GM23338 (cell line): ENCODE data around the gene SYT11. TPM values are rescaled to one million over a fixed set of nuclear protein-coding genes. Genes with fewer than 3 reads are reported as not detected.

Experiments
- ATAC-seq: fragments of 200-7000 bp; cut with Tn5 transposase; 3 replicates; pipeline ENCODE4 v1.9.1; 2020
- DNase-seq: peaks from one replicate; pipeline ENCODE4 v3.0.0-alpha.2; 2015; ENCODE audit warnings: low spot score
- H2AFZ ChIP-seq: fragments of 200-600 bp; sonication (generic); 2 replicates; pipeline ENCODE4 v1.8.0; 2016; ENCODE audit warnings: antibody characterized with exemption, mild to moderate bottlenecking, moderate library complexity
- H3F3A ChIP-seq: fragments of 200-600 bp; sonication (generic); replicated peaks from 2 replicates; pipeline ENCODE4 v1.8.0; 2017; ENCODE audit warnings: antibody characterized with exemption, mixed run types, low read depth
- H3K27ac ChIP-seq: fragments of 200-600 bp; sonication (generic); 2 replicates; pipeline ENCODE4 v1.6.1; 2016; ENCODE audit warnings: low read depth
- H3K27me3 ChIP-seq: fragments of 200-600 bp; sonication (generic); 2 replicates; pipeline ENCODE4 v1.8.0; 2016; ENCODE audit warnings: mild to moderate bottlenecking, mixed run types, moderate library complexity; ENCODE audit not compliant: insufficient read depth
- H3K36me3 ChIP-seq: fragments of 200-600 bp; sonication (generic); 2 replicates; pipeline ENCODE4 v1.8.0; 2016; ENCODE audit warnings: mild to moderate bottlenecking; ENCODE audit not compliant: insufficient read depth
- H3K4me1 ChIP-seq: fragments of 200-600 bp; sonication (generic); 2 replicates; pipeline ENCODE4 v1.8.0; 2016; ENCODE audit warnings: mild to moderate bottlenecking, moderate library complexity; ENCODE audit not compliant: insufficient read depth
- H3K4me2 ChIP-seq: fragments of 200-600 bp; sonication (generic); 2 replicates; pipeline ENCODE4 v1.7.1; 2017; ENCODE audit warnings: mixed run types
- H3K4me3 ChIP-seq: fragments of 200-600 bp; sonication (generic); 2 replicates; pipeline ENCODE4 v1.6.1; 2016; ENCODE audit warnings: mixed run types
- H3K79me2 ChIP-seq: fragments of 200-600 bp; sonication (generic); replicated peaks from 2 replicates; pipeline ENCODE4 v1.8.0; 2017; ENCODE audit warnings: mild to moderate bottlenecking; ENCODE audit not compliant: insufficient read depth
- H3K9me2 ChIP-seq: fragments of 200-600 bp; sonication (generic); 2 replicates; pipeline ENCODE4 v1.8.0; 2017; ENCODE audit not compliant: insufficient read depth
- H4K20me1 ChIP-seq: fragments of 200-600 bp; sonication (generic); replicated peaks from 2 replicates; pipeline ENCODE4 v1.8.0; 2017; ENCODE audit warnings: mild to moderate bottlenecking; ENCODE audit not compliant: insufficient read depth
- H3K27ac Mint-ChIP-seq: 2 replicates; pipeline ENCODE4 v1.8.0; 2020; ENCODE audit warnings: inconsistent platforms, mild to moderate bottlenecking, moderate library complexity, mixed read lengths
- H3K27me3 Mint-ChIP-seq: 3 replicates; pipeline ENCODE4 v1.8.0; 2022; ENCODE audit warnings: low read depth, mild to moderate bottlenecking, moderate library complexity, mixed read lengths, inconsistent platforms; ENCODE audit not compliant: insufficient read depth, poor library complexity
- H3K36me3 Mint-ChIP-seq: 3 replicates; pipeline ENCODE4 v1.8.0; 2021; ENCODE audit warnings: low read depth, mild to moderate bottlenecking, inconsistent platforms, moderate library complexity, mixed read lengths
- H3K4me1 Mint-ChIP-seq: 3 replicates; pipeline ENCODE4 v1.8.0; 2020; ENCODE audit warnings: mild to moderate bottlenecking, inconsistent platforms, mixed read lengths
- H3K4me3 Mint-ChIP-seq: 3 replicates; pipeline ENCODE4 v1.8.0; 2021; ENCODE audit warnings: moderate library complexity, mild to moderate bottlenecking, inconsistent platforms, mixed read lengths
- H3K9me3 Mint-ChIP-seq: 3 replicates; pipeline ENCODE4 v1.8.0; 2020; ENCODE audit warnings: moderate library complexity, mild to moderate bottlenecking, inconsistent platforms, mixed read lengths
- CREB1 ChIP-seq: fragments of 250-450 bp; sonication (Bioruptor Pico); IDR thresholded peaks from 2 replicates; pipeline ENCODE4 v1.5.0; 2020; ENCODE audit warnings: low read depth, mild to moderate bottlenecking, moderate library complexity
- EZH2 ChIP-seq: fragments of 200-600 bp; sonication (generic); IDR thresholded peaks from one replicate; pipeline ENCODE4 v1.8.0; 2017; ENCODE audit warnings: antibody characterized with exemption, mild to moderate bottlenecking, low read depth; ENCODE audit not compliant: unreplicated experiment
- EZH2phosphoT487 ChIP-seq: fragments of 200-600 bp; sonication (generic); IDR thresholded peaks from one replicate; pipeline ENCODE4 v1.8.1; 2018; ENCODE audit warnings: antibody characterized with exemption; ENCODE audit not compliant: unreplicated experiment
- JUNB ChIP-seq: IDR thresholded peaks from one replicate; pipeline ENCODE4 v1.6.1; 2016; ENCODE audit warnings: antibody characterized with exemption; ENCODE audit not compliant: unreplicated experiment
- POLR2AphosphoS5 ChIP-seq: IDR thresholded peaks from 2 replicates; pipeline ENCODE4 v1.6.1; 2016; ENCODE audit warnings: antibody characterized with exemption, low read depth
- REST ChIP-seq: IDR thresholded peaks from one replicate; pipeline ENCODE4 v1.6.1; 2018; ENCODE audit warnings: antibody characterized with exemption; ENCODE audit not compliant: unreplicated experiment
- STAT1 ChIP-seq: IDR thresholded peaks from one replicate; pipeline ENCODE4 v1.6.1; 2016; ENCODE audit warnings: antibody characterized with exemption; ENCODE audit not compliant: unreplicated experiment
- ZNF114 ChIP-seq: fragments of 250-450 bp; sonication (Bioruptor Pico); IDR thresholded peaks from 2 replicates; pipeline ENCODE4 v1.5.0; 2020; ENCODE audit warnings: mild to moderate bottlenecking, moderate library complexity
- ZNF331 ChIP-seq: fragments of 250-450 bp; sonication (Bioruptor Pico); IDR thresholded peaks from 2 replicates; pipeline ENCODE4 v1.5.0; 2020; ENCODE audit warnings: low read depth, mild to moderate bottlenecking, moderate library complexity
- ZNF462 ChIP-seq: fragments of 250-450 bp; sonication (Bioruptor Pico); IDR thresholded peaks from 2 replicates; pipeline ENCODE4 v1.5.0; 2020; ENCODE audit warnings: mild to moderate bottlenecking, moderate library complexity
- polyA plus RNA-seq: library from polyadenylated mRNA; unstranded; fragments of >200 nt; fragmentation: Nextera tagmentation; extraction: Ambion mirVana; gene quantifications from 2 replicates; pipeline ENCODE4 v1.2.1, GENCODE V29; 2016
- total RNA-seq: library from RNA; depleted of rRNA; stranded (reverse); fragments of >200 nt; shearing (Covaris generic); gene quantifications from 2 replicates; pipeline ENCODE4 v1.2.3, GENCODE V29; 2014

The SYT11 gene
- total and polyA plus RNA-seq, 2 experiments from 2014 or later = 3.9 to 15.9 TPM

DNA sequence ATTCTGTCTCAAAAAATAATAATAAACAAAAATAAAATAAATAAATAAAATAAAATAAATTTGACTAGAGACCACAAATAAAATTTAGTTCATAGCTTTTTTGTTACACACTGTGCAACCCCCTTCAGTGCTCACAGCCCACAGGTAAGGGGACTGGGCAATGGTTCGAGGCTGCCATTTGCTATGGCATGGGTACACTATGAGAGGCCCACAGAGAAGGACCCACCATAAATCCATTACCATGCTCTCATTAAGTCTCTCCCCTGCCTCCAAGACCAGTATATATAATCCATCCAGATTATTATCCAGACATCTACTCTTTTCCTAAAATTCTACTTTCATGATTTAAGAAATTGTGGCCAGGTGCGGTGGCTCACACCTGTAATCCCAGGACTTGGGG, 60.4 kb downstream of the SYT11 start:
- no peaks in the 10 kb centered on the region for H3K27me3 Mint-ChIP-seq
- no peak overlapping the region for H3K4me3 Mint-ChIP-seq
- H3K27ac Mint-ChIP-seq = no peak overlapping the region
- H3K9me3 Mint-ChIP-seq = no peaks in the 10 kb centered on the region
- H3K36me3 Mint-ChIP-seq = peaks cover 98% of the 10 kb centered on the region
- H3K4me1 ChIP-seq = no peaks in the 10 kb centered on the region
- H3K4me2 ChIP-seq = no peak overlapping the region
- H3K4me3 ChIP-seq = no peak overlapping the region
- H3K4me1 Mint-ChIP-seq = no peaks in the 10 kb centered on the region
- H3F3A ChIP-seq = peaks cover 32% of the 10 kb centered on the region
- H3K36me3 ChIP-seq = peaks cover 93% of the 10 kb centered on the region
- H4K20me1 ChIP-seq = peaks cover 50% of the 10 kb centered on the region
- no peak for ATAC-seq
- H3K27me3 ChIP-seq = no peaks in the 10 kb centered on the region
- TF ChIP-seq STAT1 = no peak
- TF ChIP-seq ZNF462 (CRISPR knock-in tag) = no peak
- no peak for TF ChIP-seq EZH2
- no peak overlapping the region for H2AFZ ChIP-seq
- H3K79me2 ChIP-seq = no peaks in the 10 kb centered on the region; the same call in none of the 2 replicates
- H3K27ac ChIP-seq = no peak overlapping the region
- no peaks in the 10 kb centered on the region for H3K9me2 ChIP-seq
- no peak for DNase-seq

DNA sequence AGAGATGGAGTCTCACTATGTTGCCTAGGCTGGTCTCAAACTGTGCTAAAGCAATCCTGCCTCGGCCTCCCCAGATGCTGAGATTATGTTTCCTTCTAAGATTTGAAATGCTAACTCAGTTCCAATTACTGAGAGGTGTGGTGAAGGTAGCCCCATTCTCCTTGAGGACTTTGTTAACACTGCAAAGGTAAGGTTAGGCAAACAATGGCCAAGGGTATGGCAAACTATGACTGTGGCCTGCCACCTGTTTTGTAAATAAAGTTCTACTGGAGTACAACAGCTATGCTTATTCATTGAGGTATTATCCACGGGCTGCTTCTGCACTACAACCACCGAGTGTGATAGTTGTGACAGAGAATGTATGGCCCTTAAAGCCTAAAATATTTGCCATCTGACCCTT, 61.4 kb downstream of the SYT11 start:
- H3K4me1 ChIP-seq = no peaks in the 10 kb centered on the region
- ATAC-seq (no peak), DNase-seq (no peak)
- H3K27ac ChIP-seq = no peak overlapping the region
- Mint-ChIP-seq H3K27ac (no peak overlapping the region), H3K4me3 (no peak overlapping the region), H3K9me3 (no peaks in the 10 kb centered on the region), H3K36me3 (peaks cover 98% of the 10 kb centered on the region), H3K4me1 (no peaks in the 10 kb centered on the region), H3K27me3 (no peaks in the 10 kb centered on the region)
- H3K4me2 ChIP-seq = no peak overlapping the region
- H3K4me3 ChIP-seq = no peak overlapping the region
- peaks cover 30% of the 10 kb centered on the region for H3F3A ChIP-seq
- peaks cover 94% of the 10 kb centered on the region for H3K36me3 ChIP-seq
- no peaks in the 10 kb centered on the region for H3K9me2 ChIP-seq
- H3K27me3 ChIP-seq = no peaks in the 10 kb centered on the region
- H4K20me1 ChIP-seq = peaks cover 52% of the 10 kb centered on the region
- H3K79me2 ChIP-seq = peaks cover 3% of the 10 kb centered on the region
- H2AFZ ChIP-seq = no peak overlapping the region
- TF ChIP-seq ZNF114 (CRISPR knock-in tag) (no peak), REST (no peak), EZH2 (no peak), ZNF331 (no peak), JUNB (no peak), EZH2phosphoT487 (no peak), CREB1 (CRISPR knock-in tag) (no peak), POLR2AphosphoS5 (no peak)
